ENCODE data around the gene NFE2L3. TPM values are rescaled to one million over a fixed set of nuclear protein-coding genes. Genes with fewer than 3 reads are reported as not detected.
"Not testable (repeated sequence)": the region's sequence is repeated elsewhere in the genome, so short reads cannot be mapped to it uniquely, and the experiment has no call there.

The NFE2L3 gene
- total RNA-seq, 2 experiments from 2014 or later: 10.0 to 10.3 TPM

GRCh38 chr7:26135551-26135950 lies 16.4 kb upstream of the NFE2L3 start:
- Mint-ChIP-seq H3K27ac (no peak overlapping the region), H3K27me3 (peaks cover 13% of the 10 kb centered on the region), H3K4me3 (no peak overlapping the region), H3K4me1 (peaks cover 2% of the 10 kb centered on the region), H3K9me3 (no peaks in the 10 kb centered on the region), H3K36me3 (peaks cover 1% of the 10 kb centered on the region)
- DNase-seq: no peak
- no peak for ATAC-seq (ENCODE audit: low read depth)
- POLR2A ChIA-PET: no interaction called here

GRCh38 chr7:26136831-26137230 lies 15.2 kb upstream of the NFE2L3 start:
- Mint-ChIP-seq H3K4me1 (peaks cover 2% of the 10 kb centered on the region), H3K27ac (no peak overlapping the region), H3K9me3 (no peaks in the 10 kb centered on the region), H3K4me3 (no peak overlapping the region), H3K36me3 (peaks cover 1% of the 10 kb centered on the region), H3K27me3 (peaks cover 13% of the 10 kb centered on the region)
- POLR2A ChIA-PET: no interaction called here
- ATAC-seq (ENCODE audit: low read depth): no peak
- DNase-seq: no peak

GRCh38 chr7:26140380-26140779 lies 11.6 kb upstream of the NFE2L3 start:
- no peak for DNase-seq
- Mint-ChIP-seq H3K27me3 (peaks cover 5% of the 10 kb centered on the region), H3K4me3 (no peak overlapping the region), H3K4me1 (peaks cover 2% of the 10 kb centered on the region), H3K9me3 (no peaks in the 10 kb centered on the region), H3K27ac (no peak overlapping the region), H3K36me3 (peaks cover 1% of the 10 kb centered on the region)
- POLR2A ChIA-PET: no interaction called here
- ATAC-seq (ENCODE audit: low read depth): no peak

- ATAC-seq (ENCODE audit: low read depth) (no peak), DNase-seq (no peak)
- Mint-ChIP-seq H3K9me3 (no peaks in the 10 kb centered on the region), H3K36me3 (no peaks in the 10 kb centered on the region), H3K4me1 (peaks cover 2% of the 10 kb centered on the region), H3K27me3 (peaks cover 8% of the 10 kb centered on the region), H3K4me3 (no peak overlapping the region), H3K27ac (no peak overlapping the region)
- POLR2A ChIA-PET: interaction anchor here (0.5 kb wide), 1 partner anchor 54 kb away, joined by 5 read pairs; no protein-coding TSS in a partner anchor
These were observed 10.9 kb upstream of the NFE2L3 start for GRCh38 chr7:26141077-26141476.

GRCh38 chr7:26143298-26144048 lies 8.5 kb upstream of the NFE2L3 start:
- H3K27ac Mint-ChIP-seq: no peak overlapping the region
- ATAC-seq (ENCODE audit: low read depth): no peak
- POLR2A ChIA-PET: interaction anchor here (0.7 kb wide), 1 partner anchor 8 kb away, joined by 3 read pairs; the partner anchor contains the start of gene NFE2L3

GRCh38 chr7:26144184-26145080 lies 7.6 kb upstream of the NFE2L3 start:
- H3K9me3 Mint-ChIP-seq: peaks cover 1% of the 10 kb centered on the region
- no peak for ATAC-seq (ENCODE audit: low read depth)
- H3K27me3 Mint-ChIP-seq: peaks cover 8% of the 10 kb centered on the region
- H3K36me3 Mint-ChIP-seq: no peaks in the 10 kb centered on the region
- H3K4me1 Mint-ChIP-seq: peaks cover 2% of the 10 kb centered on the region
- no peak for DNase-seq
- no peak overlapping the region for H3K4me3 Mint-ChIP-seq
- POLR2A ChIA-PET: no interaction called here
- no peak overlapping the region for H3K27ac Mint-ChIP-seq

More at GRCh38 chr7:26143298-26144048, 8.5 kb upstream of the NFE2L3 start:
- Mint-ChIP-seq H3K4me3 (no peak overlapping the region), H3K27me3 (peaks cover 8% of the 10 kb centered on the region), H3K9me3 (peaks cover 1% of the 10 kb centered on the region), H3K4me1 (peaks cover 2% of the 10 kb centered on the region), H3K36me3 (no peaks in the 10 kb centered on the region)
- no peak for DNase-seq

- H3K27me3 Mint-ChIP-seq: peaks cover 8% of the 10 kb centered on the region
- peaks cover 1% of the 10 kb centered on the region for H3K9me3 Mint-ChIP-seq
- POLR2A ChIA-PET: no interaction called here
- H3K27ac Mint-ChIP-seq: no peak overlapping the region
- DNase-seq (no peak), ATAC-seq (ENCODE audit: low read depth) (no peak)
- H3K36me3 Mint-ChIP-seq: no peaks in the 10 kb centered on the region
- no peak overlapping the region for H3K4me3 Mint-ChIP-seq
- no peaks in the 10 kb centered on the region for H3K4me1 Mint-ChIP-seq
These were observed 6.8 kb upstream of the NFE2L3 start for GRCh38 chr7:26145238-26145637.

GRCh38 chr7:26147030-26147429 lies 5.0 kb upstream of the NFE2L3 start:
- H3K36me3 Mint-ChIP-seq: no peaks in the 10 kb centered on the region
- peaks cover 1% of the 10 kb centered on the region for H3K9me3 Mint-ChIP-seq
- H3K4me3 Mint-ChIP-seq: no peak overlapping the region
- DNase-seq (no peak), ATAC-seq (ENCODE audit: low read depth) (no peak)
- H3K4me1 Mint-ChIP-seq: peaks cover 12% of the 10 kb centered on the region
- POLR2A ChIA-PET: no interaction called here
- H3K27me3 Mint-ChIP-seq: peaks cover 8% of the 10 kb centered on the region
- no peak overlapping the region for H3K27ac Mint-ChIP-seq

- not testable (repeated sequence) for H3K9me3 Mint-ChIP-seq; H3K27ac Mint-ChIP-seq; DNase-seq; H3K4me3 Mint-ChIP-seq; ATAC-seq (ENCODE audit: low read depth); H3K36me3 Mint-ChIP-seq; H3K27me3 Mint-ChIP-seq
- H3K4me1 Mint-ChIP-seq: peaks cover 12% of the 10 kb centered on the region
- POLR2A ChIA-PET: interaction anchor here (0.8 kb wide), 1 partner anchor 133 kb away, joined by 3 read pairs; no protein-coding TSS in a partner anchor
These were observed 4.2 kb upstream of the NFE2L3 start for GRCh38 chr7:26147646-26148306.

- H3K27me3 Mint-ChIP-seq, H3K27ac Mint-ChIP-seq: not testable (repeated sequence)
These were observed 3.7 kb upstream of the NFE2L3 start for GRCh38 chr7:26148307-26148700.

GRCh38 chr7:26149391-26149977 lies 2.5 kb upstream of the NFE2L3 start:
- ATAC-seq (ENCODE audit: low read depth) (no peak), DNase-seq (no peak)
- POLR2A ChIA-PET: no interaction called here
- Mint-ChIP-seq H3K9me3 (peaks cover 1% of the 10 kb centered on the region), H3K27ac (no peak overlapping the region), H3K27me3 (peaks cover 8% of the 10 kb centered on the region), H3K4me1 (peaks cover 27% of the 10 kb centered on the region), H3K36me3 (no peaks in the 10 kb centered on the region), H3K4me3 (no peak overlapping the region)

More at GRCh38 chr7:26148307-26148700, 3.7 kb upstream of the NFE2L3 start:
- peaks cover 16% of the 10 kb centered on the region for H3K4me1 Mint-ChIP-seq
- H3K9me3 Mint-ChIP-seq; H3K4me3 Mint-ChIP-seq; ATAC-seq (ENCODE audit: low read depth); DNase-seq; H3K36me3 Mint-ChIP-seq: not testable (repeated sequence)
- POLR2A ChIA-PET: interaction anchor here (0.8 kb wide), 1 partner anchor 133 kb away, joined by 3 read pairs; no protein-coding TSS in a partner anchor

GRCh38 chr7:26151096-26151495 lies 902 bp upstream of the NFE2L3 start:
- Mint-ChIP-seq H3K4me1 (peaks cover 42% of the 10 kb centered on the region), H3K36me3 (no peaks in the 10 kb centered on the region), H3K9me3 (peaks cover 1% of the 10 kb centered on the region), H3K27me3 (no peaks in the 10 kb centered on the region), H3K27ac (peak overlapping the region; percentile 93), H3K4me3 (peak overlapping the region; percentile 96)
- no peak for DNase-seq
- ATAC-seq (ENCODE audit: low read depth): peak; percentile 40
- POLR2A ChIA-PET: interaction anchor here (0.7 to 2.7 kb wide), 14 partner anchors 11 to 256 kb away, joined by 3 to 47 read pairs (median 6); partner anchors contain the start of genes CBX3 and HNRNPA2B1

- H3K4me1 Mint-ChIP-seq: peaks cover 47% of the 10 kb centered on the region
- no peak for ATAC-seq (ENCODE audit: low read depth)
- peak overlapping the region; percentile 93 for H3K27ac Mint-ChIP-seq
- peaks cover 1% of the 10 kb centered on the region for H3K9me3 Mint-ChIP-seq
- H3K36me3 Mint-ChIP-seq: no peaks in the 10 kb centered on the region
- H3K4me3 Mint-ChIP-seq: peak overlapping the region; percentile 96
- DNase-seq: no peak
- POLR2A ChIA-PET: interaction anchor here (0.6 to 2.7 kb wide), 19 partner anchors 8 to 257 kb away, joined by 3 to 47 read pairs (median 7); partner anchors contain the start of genes CBX3 and HNRNPA2B1
- H3K27me3 Mint-ChIP-seq: no peaks in the 10 kb centered on the region
These were observed 397 bp upstream of the NFE2L3 start for GRCh38 chr7:26151650-26151952.
